Kidney (tissue), 14 donors: Measurements from ENCODE around the gene ELMOD3. TPM values are rescaled to one million over a fixed set of nuclear protein-coding genes. Genes with fewer than 3 reads are reported as not detected.
"Not testable (repeated sequence)": the region's sequence is repeated elsewhere in the genome, so short reads cannot be mapped to it uniquely, and the experiment has no call there.

ENCODE experiments used
- DNase-seq, 5 donors: peaks; one replicate each; pipeline ENCODE4 v3.0.0-alpha.2; 2013 to 2020
- FAIRE-seq: peaks from 2 replicates; lab custom pipeline; 2012; peaks lifted over from hg19 to GRCh38; lab: Jason Lieb, UNC
- H3K27ac ChIP-seq, 2 donors: one replicate each; pipeline ENCODE4 v1.7.0; 2013; ENCODE audit warnings: low read depth in 2 of 2, low read length in 2 of 2, inconsistent platforms in 1 of 2
- H3K27me3 ChIP-seq: one replicate; pipeline ENCODE4 v1.7.1; 2013; ENCODE audit warnings: low read length, inconsistent platforms; ENCODE audit not compliant: control insufficient read depth, insufficient read depth
- H3K36me3 ChIP-seq, 3 donors: one replicate each; pipeline versions ENCODE4 v1.7.0 to v1.7.1; 2013; ENCODE audit warnings: low read length in 3 of 3, control low read depth in 1 of 3, inconsistent platforms in 1 of 3; ENCODE audit not compliant: insufficient read depth in 3 of 3, control insufficient read depth in 2 of 3
- H3K4me1 ChIP-seq, 3 donors: one replicate each; pipeline versions ENCODE4 v1.7.0 to v1.7.1; 2013; ENCODE audit warnings: low read length in 3 of 3, inconsistent platforms in 1 of 3, low read depth in 1 of 3; ENCODE audit not compliant: control insufficient read depth in 2 of 3, insufficient read depth in 2 of 3
- H3K4me3 ChIP-seq, 3 donors: one replicate each; pipeline versions ENCODE4 v1.7.0 to v1.8.1; 2013; ENCODE audit warnings: low read length in 3 of 3, control low read depth in 1 of 3, inconsistent platforms in 1 of 3
- H3K9ac ChIP-seq, 3 donors: one replicate each; pipeline versions ENCODE4 v1.7.0 to v1.7.1; 2013; ENCODE audit warnings: low read length in 3 of 3, control low read depth in 1 of 3, inconsistent platforms in 1 of 3
- H3K9me3 ChIP-seq, 3 donors: one replicate each; pipeline versions ENCODE4 v1.7.0 to v1.7.1; 2013; ENCODE audit warnings: low read length in 3 of 3, control low read depth in 1 of 3, inconsistent platforms in 1 of 3; ENCODE audit not compliant: control insufficient read depth in 2 of 3, insufficient read depth in 1 of 3
- CTCF ChIP-seq: IDR thresholded peaks from 3 replicates; pipeline ENCODE4 v1.5.1; 2012; ENCODE audit warnings: mild to moderate bottlenecking, moderate library complexity, borderline replicate concordance; ENCODE audit not compliant: insufficient read depth; ENCODE audit errors: extremely low read depth
- intact Hi-C: fragments of 100-400 bp; cut with DNase I; formaldehyde crosslinking; loops from one replicate; pipeline ENCODE4 v1.11.1; 2022
- polyA plus RNA-seq: library from polyadenylated mRNA; stranded (reverse); fragments of 350-450 nt; fragmentation: Illumina TruSeq; extraction: RNeasy Lipid Tissue Mini Kit (QIAGEN cat#74804); gene quantifications from one replicate; pipeline ENCODE4 v1.2.3, GENCODE V29; 2014; ENCODE audit warnings: low read depth, low replicate concordance; ENCODE audit not compliant: insufficient read depth
- total RNA-seq: library from RNA; stranded (reverse); fragmentation: NEBNext Ultra II Directional; extraction: Animal tissue kit (Norgen Biotek cat#: 25700); gene quantifications from one replicate; pipeline ENCODE4 v1.2.1, GENCODE V29; 2021
- donor health status: control.
- donor health status: control.
- donor health status: control.
- donor health status: control.
- donor health status: control.
- donor health status: DM: yes; HTN: yes; CAD: no.
- donor health status: Normal renal cell carcinoma (clear cell type).

The ELMOD3 gene
- total and polyA plus RNA-seq, 2 donors from 2014 or later = 15.3 to 17.0 TPM

- TF ChIP-seq CTCF = no peak
- H3K36me3 ChIP-seq = no peaks in the 10 kb centered on the region
- no peaks in the 10 kb centered on the region for H3K27me3 ChIP-seq
- FAIRE-seq = no peak
- H3K4me3 ChIP-seq = peak overlapping the region; percentile 59 to 78 (median 70)
- H3K4me1 ChIP-seq = peaks cover 0 to 18% (median 7%) of the 10 kb centered on the region in 3 donors
- H3K27ac ChIP-seq = peak overlapping the region; percentile 45 to 80
- intact Hi-C loops = no loop called here
- peak overlapping the region; percentile 52 to 63 (median 62) for H3K9ac ChIP-seq
- no peaks in the 10 kb centered on the region for H3K9me3 ChIP-seq
- DNase-seq = peak in 4 of 5 donors; percentile 59 to 90 (median 80)
Measured at GRCh38 chr2:85413592-85414420, 59.2 kb downstream of the ELMOD3 start.

GRCh38 chr2:85414421-85414759 is 59.8 kb downstream of the ELMOD3 start:
- Histone ChIP-seq H3K4me1 (peaks cover 0 to 18% (median 7%) of the 10 kb centered on the region in 3 donors), H3K4me3 (peak overlapping the region in 2 of 3 donors; percentile 45 to 59), H3K27ac (peak overlapping the region in 1 of 2 donors; percentile 14), H3K9ac (peak overlapping the region in 2 of 3 donors; percentile 34 to 43)
- DNase-seq, intact Hi-C loops, H3K36me3 ChIP-seq, H3K9me3 ChIP-seq, H3K27me3 ChIP-seq, FAIRE-seq: not testable (repeated sequence)

GRCh38 chr2:85414761-85415553 is 60.4 kb downstream of the ELMOD3 start:
- Histone ChIP-seq H3K4me3 (no peak overlapping the region), H3K27me3 (no peaks in the 10 kb centered on the region), H3K36me3 (no peaks in the 10 kb centered on the region), H3K9me3 (no peaks in the 10 kb centered on the region), H3K9ac (no peak overlapping the region), H3K27ac (peak overlapping the region in 1 of 2 donors; percentile 14), H3K4me1 (peaks cover 0 to 15% (median 9%) of the 10 kb centered on the region in 3 donors)
- no peak for TF ChIP-seq CTCF
- DNase-seq (peak in 1 of 5 donors; percentile 40), FAIRE-seq (no peak)
- intact Hi-C loops = no loop called here
